CD4-positive, alpha-beta T cell treated with Interferon alpha-2 for 1 hour (primary cell): ENCODE data around the gene EXOSC7.
"Not testable (repeated sequence)": the region's sequence is repeated elsewhere in the genome, so short reads cannot be mapped to it uniquely, and the experiment has no call there.

Experiments
- DNase-seq, 2 donors: peaks; one replicate each; pipeline ENCODE4 v3.0.0-alpha.2; 2020 to 2022

EXOSC7 gene

GRCh38 chr3:45027441-45027840, 51.4 kb downstream of the EXOSC7 start:
- no peak for DNase-seq

DNA sequence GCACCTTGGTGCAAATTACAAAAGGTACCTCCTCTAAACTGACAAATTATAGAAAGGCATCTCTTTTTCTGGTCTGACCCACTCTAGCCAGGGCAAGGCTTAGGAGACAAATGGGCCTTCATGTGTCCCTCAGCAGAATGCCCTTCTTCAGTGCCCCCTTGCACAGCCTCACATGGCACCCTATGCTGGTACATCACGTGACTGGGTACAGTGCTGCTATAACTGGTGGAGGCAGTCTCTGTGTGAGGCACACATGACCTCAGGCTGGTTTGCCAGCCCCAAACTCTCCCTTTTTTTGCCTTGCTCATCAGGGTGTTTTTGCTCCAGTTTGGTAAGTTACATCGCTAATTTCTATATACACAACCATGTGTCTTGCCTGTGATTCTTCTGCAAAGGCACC, 53.2 kb downstream of the EXOSC7 start:
- DNase-seq: no peak

GRCh38 chr3:45029661-45030060, 53.6 kb downstream of the EXOSC7 start:
- DNase-seq: no peak

DNA sequence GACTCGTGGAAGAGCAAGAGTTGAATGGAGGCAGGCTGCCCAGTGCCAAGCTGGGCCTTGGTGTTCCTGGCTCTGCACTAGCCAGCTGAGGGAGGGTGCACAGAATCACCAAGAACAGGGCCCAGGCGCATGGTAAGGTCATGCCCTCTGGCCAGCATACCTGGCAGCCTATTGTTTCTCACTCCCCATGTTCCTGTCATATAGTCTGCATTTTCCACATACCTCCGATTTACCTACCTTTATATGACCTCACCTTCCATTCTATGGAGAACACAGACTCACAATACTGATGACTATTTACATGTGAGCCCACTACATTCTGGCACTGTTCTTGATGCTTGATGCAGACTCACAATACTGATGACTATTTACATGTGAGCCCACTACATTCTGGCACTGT, 55.5 kb downstream of the EXOSC7 start:
- no peak for DNase-seq

- DNase-seq: no peak
Measured at GRCh38 chr3:45032113-45032512, 56.1 kb downstream of the EXOSC7 start.

- DNase-seq: no peak
Measured at GRCh38 chr3:45033791-45034190, 57.7 kb downstream of the EXOSC7 start.

- DNase-seq: peak in 1 of 2 donors; percentile 42
Measured at GRCh38 chr3:45034612-45035252, 58.7 kb downstream of the EXOSC7 start.

- DNase-seq: no peak
Measured at GRCh38 chr3:45035441-45036301, 59.6 kb downstream of the EXOSC7 start.

DNA sequence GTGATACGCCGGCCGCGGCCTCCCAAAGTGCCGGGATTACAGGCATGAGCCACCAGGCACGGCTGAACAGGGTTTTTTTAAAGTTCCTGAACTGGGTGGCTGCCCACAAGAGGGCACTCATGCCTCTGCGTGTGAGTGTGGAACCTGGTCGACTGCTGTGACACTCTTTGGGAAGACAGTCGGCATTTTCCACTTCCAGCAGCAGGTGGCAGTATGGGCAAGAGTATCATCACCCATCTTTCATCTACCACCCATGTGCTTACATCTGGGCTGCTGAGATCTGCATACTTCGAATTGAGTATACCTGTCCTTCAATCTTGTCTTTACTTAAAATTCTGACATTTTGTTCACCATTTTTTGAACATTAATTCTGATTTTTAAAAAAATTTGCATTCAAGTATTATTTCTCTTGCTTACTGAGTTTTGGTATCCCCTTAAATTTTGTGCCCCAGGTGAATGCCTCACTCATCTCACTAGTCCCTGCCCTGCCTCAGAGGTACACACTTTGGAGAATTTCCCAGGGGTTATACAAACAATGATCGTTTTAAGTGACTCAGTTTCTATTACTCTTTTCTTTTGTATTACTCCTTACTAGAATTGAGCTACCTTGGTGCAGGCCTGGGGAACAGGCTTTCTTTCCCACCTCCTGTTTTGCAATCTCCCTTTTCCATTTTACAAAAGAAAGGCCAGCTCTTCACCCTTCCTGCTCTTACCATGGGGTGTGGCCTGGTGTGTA, 61.8 kb downstream of the EXOSC7 start:
- peak; percentile 92 to 94 for DNase-seq

DNA sequence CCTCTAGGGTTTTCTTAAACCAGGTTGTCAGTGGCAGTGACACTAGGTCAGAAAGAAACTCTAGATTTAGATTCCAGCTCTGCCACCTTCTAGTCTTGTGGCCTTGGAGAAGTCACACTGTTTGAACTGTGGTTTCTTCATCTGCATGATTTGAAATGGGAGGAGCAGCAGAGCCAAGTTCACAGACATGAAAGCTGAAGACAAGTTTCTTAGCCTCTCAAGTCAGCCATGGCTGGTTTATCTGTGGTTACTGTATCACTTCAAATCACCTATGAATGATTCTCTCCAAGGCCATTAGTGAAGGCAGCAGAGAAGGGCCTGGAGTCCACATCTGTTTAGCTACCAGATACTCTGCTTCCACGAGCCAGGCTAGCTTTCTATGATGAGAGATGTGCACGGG, 65.6 kb downstream of the EXOSC7 start:
- no peak for DNase-seq

- no peak for DNase-seq
Measured at GRCh38 chr3:45042162-45042561, 66.1 kb downstream of the EXOSC7 start.

GRCh38 chr3:45043728-45044299, 67.8 kb downstream of the EXOSC7 start:
- DNase-seq: no peak

- no peak for DNase-seq
Measured at GRCh38 chr3:45048244-45048643, 72.2 kb downstream of the EXOSC7 start.

- DNase-seq: no peak
Measured at GRCh38 chr3:45049807-45050206, 73.8 kb downstream of the EXOSC7 start.

DNA sequence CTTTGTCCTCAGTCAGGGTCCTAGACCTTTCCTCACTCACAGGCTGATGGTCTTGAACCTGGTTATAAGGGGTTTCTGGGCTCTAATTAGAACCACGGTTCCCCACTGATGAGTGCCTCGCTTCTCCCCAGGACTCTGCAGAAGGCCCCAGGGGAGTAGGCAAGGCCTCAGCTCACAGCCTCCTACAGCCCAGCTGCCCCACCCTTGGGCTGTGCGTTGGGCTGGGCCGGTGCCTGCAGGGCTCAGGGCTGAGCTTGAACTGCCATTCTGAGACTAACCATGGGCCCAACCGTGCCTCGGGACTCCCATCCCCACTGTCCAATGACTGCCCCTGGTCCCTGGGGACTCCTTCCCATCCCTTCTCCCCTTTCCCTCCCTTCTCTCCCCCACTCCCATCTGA, 75.6 kb downstream of the EXOSC7 start:
- no peak for DNase-seq

DNA sequence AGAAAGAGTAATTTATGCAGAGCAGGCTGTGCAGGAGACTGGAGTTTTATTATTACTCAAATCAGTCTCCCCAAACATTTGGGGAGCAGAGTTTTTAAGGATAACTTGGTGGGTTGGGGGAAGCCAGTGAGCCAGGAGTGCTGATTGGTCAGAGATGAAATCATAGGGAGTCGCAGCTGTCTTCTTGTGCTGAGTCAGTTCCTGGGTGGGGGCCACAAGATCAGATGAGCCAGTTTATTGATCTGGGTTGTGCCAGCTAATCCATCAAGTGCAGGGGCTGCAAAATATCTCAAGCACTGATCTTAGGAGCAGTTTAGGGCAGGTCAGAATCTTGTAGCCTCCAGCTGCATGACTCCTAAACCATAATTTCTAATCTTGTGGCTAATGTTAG, 77.8 kb downstream of the EXOSC7 start:
- DNase-seq: not testable (repeated sequence)

- no peak for DNase-seq
Measured at GRCh38 chr3:45054196-45054857, 78.3 kb downstream of the EXOSC7 start.

GRCh38 chr3:45055032-45055410, 79.0 kb downstream of the EXOSC7 start:
- DNase-seq: no peak

- DNase-seq: no peak
Measured at GRCh38 chr3:45055411-45056143, 79.5 kb downstream of the EXOSC7 start.

DNA sequence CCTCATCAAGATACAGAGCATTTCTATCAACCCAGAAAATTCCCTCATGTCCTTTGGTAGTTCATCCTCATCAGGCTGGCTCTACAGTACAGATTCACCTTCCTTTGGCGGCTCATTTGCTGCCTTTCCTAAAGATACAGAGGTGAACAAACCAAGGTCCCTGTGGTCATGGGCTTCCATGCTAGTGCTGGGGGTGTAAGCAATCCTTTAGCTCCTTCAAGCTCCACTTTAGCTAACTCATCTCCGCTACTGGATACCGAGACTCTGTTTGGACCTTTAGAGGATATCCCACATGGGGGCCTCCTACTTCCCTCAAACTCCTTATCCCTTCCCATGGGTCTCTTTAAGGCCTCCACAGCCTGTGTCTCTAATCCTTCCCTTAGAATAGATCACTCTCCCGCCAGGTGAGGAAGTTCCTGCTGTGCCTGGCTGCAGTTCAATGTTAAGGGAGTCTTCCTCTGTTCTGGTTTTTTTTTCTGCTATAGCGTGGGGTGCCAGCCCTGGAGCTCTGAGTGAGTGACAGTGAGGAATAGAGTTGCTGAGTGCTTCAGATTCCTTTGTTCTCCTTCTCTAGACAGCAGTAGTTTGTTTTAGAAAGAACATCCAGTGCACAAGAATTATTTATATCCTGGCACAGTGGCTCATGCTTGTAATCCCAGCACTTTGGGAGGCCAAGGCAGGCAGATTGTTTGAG, 80.7 kb downstream of the EXOSC7 start:
- DNase-seq: no peak

GRCh38 chr3:45057557-45057956, 81.5 kb downstream of the EXOSC7 start:
- DNase-seq: no peak

DNA sequence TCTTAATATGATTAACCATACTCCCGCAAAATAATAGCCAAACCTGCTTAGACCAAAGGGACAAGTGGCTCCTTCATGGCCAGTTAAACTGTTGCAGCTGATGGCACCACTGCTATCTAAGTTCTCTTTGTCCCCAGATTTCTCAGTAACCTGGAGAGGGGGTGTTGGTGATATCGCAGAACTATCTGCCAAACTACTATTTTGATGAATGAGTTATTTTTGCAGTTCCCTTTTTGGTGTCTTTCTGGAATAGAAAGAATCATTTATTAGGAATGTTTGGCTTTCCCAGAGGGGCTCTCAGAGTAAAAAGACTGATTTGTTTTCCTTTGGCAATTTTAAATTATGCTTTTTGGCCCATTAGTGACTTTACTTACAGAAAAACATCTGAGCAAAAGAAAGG, 83.1 kb downstream of the EXOSC7 start:
- DNase-seq: no peak
